IPS-NIHi7 (cell line): Measurements from ENCODE around the gene CHN2.

Source experiments
- DNase-seq: peaks from one replicate; pipeline ENCODE4 v3.0.0; 2012; ENCODE audit warnings: mixed read lengths; ENCODE audit errors: extremely low spot score

CHN2 gene

DNA sequence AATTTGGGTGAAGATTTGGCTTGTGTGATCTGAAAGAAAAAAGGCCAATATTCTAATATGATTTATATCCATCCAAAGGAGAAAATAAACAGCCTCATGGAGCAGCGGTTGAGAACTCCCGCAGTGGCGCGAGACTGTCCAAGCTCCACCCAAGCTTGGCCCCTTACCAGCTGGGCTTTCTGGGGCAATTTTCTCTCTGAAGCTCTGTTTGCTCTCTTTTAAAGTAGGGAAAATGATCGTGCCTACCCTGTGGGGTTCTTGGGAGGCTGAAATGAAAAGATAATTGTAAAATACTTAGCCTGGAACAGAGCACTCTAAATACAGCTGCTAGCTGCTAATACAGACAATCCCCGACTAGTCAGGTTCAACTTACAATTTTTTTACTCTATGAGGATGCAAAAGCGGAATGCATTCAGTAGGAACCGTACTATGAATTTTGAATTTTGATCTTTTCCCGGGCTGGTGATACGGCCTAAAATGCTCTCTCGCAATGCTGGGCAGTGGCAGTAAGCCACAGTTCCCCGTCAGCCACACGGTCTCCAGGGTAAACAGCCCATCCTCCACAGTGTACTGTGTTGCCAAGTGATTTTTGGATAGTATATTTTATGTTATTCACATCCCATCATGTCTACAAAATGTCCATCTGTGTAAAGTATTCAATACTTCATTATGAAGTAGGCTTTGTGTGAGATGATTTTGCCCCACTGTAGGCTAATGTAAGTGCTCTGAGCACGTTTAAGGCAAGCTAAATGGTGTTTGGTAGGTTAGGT is 137.7 kb downstream of the CHN2 start:
- no peak for DNase-seq

- no peak for DNase-seq
Observed at GRCh38 chr7:29332875-29333855, 138.6 kb downstream of the CHN2 start.

DNA sequence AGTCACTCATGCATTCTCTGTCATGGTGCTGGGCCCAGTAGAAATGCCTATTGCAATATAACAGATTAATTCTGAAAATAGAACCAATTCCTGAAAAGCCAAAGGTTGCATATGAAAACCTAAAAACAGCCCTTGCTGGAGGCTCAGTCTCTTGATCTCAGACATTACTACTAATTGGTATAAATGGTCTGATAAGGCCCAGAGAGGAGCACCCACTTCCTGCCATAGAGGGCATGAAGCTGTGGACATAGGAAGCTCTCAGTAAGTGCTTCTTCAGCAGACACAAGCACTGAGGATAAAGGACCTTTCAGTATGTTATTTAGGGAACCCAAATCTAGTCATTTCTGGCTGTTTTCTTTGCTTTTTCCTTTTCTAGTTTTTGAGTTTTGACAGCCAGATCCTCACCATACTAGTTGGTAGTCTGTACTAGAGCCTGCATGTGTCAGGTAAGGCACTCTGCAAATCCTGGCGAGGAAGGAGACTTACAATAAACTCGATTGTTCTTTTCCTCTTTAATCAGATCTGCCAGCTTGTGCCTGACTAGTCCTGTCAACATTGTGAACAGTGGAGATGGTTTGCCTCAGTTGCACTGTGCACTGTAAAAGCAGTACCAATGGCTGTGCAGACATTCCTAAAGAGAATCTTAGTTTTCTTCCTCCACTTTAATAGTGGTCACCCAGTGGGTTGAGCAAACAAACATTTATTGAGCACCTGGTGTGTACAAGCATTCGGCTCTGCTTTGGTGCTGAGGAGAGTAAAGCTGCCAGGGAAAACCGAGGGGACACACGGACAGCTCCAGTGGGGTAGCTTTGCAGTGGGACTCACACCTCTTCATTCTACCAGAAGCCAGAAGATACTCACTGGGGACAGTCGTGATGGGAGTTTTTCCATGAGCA is 140.9 kb downstream of the CHN2 start:
- no peak for DNase-seq

DNA sequence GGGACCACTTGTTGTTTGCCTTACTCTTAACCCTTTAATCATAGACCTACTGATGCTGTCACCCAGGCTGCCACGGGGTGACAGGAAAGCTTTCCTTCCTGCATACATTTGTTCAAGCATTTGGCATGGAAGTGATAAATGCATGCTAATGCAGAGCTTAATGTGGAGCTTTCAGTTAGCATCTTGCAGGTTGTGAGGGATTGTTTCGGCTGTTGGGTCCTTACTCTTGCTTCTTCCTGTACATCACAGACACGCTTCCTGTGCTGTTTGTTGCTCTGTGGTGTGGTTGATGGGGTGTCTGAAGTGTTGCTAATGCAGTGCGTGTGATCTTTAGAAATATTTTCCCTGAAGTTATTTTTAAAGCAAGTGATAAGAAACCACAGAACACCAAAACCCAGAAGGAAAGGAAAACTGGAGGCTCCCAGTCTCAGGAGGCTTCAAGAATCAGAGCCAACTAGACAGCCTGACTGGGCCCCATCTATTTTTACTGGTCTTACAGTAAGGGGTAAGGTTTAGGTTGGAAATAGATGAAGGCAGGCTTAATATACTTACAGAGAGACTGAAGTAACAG is 143.1 kb downstream of the CHN2 start:
- DNase-seq, result no peak

DNA sequence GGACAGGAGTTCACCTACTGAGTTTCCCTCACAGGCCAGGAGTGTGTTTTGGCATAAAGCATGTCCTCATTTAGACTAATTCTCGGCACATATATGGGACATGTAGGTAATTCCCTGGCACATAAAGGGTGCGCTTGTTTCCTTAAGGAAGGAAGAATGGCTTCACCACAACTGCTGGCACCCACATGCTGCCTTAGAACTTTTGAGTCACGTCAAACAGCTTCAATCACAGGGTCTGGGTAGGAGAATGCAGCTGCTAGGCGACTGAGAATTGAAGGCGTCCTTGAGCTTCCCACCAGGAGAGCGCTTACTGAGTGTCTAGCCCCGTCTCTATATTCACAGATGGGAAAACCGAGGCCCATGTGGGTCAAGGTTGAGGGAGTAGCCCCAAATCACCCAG is 146.1 kb downstream of the CHN2 start:
- DNase-seq, result no peak

DNA sequence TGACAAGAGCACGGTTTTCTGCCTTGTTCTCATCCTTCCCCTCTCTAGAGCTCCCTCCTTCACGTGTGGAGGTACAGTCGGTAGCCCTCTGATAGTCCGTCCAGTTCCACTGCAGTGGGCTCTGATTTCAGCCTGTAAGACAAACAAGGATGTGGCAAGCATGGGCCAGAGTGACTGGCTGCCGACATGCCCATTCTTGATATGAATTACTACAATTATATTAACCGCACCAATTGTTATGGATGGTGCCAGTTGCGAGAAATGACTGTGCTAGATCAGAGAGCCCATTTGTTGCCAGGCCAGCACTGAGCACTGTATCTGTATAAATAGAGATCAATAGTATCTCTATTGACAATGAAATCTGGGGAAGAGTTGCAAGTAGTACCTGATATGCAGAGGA is 146.6 kb downstream of the CHN2 start:
- DNase-seq, result no peak

GRCh38 chr7:29342761-29343160 is 148.2 kb downstream of the CHN2 start:
- no peak for DNase-seq

DNA sequence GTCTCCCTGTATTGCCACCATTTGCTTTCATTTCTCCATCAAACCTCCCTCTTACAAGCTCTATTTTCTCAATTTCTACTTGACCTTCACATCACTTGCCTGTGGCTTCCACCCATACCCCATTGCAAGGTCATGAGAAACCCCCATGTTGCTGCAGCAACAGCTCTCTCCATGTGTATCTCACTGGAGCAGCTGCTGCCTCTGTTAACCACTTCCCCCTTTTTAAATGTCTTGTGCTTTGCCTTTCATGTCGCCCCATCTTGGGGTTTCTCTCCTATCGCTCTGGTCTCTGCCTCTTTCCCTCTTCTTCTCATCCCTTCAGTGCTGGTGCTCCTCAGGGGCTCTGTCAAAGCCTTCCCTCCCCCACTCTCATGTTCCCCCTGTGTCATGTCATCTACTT is 148.8 kb downstream of the CHN2 start:
- no peak for DNase-seq

GRCh38 chr7:29344334-29344978 is 149.9 kb downstream of the CHN2 start:
- DNase-seq, result no peak

GRCh38 chr7:29345590-29345989 is 151.0 kb downstream of the CHN2 start:
- peak; percentile 67 for DNase-seq

GRCh38 chr7:29346231-29346978 is 151.8 kb downstream of the CHN2 start:
- no peak for DNase-seq

DNA sequence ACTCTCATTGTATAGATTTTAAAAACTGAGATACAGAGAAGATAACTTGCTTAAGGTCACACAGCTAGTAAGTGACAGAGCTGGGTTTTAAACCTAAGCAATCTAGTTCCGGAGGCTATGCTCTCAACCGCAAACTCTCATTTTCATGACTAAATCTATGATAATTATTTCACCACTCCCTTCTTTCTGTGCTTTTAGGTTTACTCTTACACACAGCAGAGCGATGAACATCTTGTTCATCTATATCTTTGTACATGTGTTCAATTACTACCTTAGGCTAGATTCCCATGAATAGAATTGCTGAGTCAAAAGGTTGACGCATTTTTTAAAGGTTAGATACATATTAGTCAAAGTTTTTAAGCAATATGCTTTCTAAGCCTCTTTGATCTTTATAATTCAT is 154.8 kb downstream of the CHN2 start:
- DNase-seq, result no peak

DNA sequence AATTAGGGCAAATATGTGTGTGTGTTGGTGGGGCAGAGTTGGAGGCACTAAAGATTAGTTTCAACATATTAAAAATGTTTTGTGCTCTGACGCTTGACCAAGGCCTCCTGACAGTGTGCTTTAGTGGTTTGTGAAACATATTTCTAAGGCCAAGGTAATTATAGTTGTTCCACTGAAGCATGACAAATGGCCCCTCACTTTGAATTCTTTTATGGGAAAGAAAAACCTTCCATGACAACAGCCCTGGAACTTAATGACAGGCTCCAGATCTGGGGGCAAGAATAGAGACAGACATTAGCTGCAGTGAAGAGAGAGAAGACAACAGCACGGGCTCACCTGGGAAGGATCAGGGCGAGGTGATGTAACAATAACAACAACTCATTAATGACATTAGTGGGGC is 155.8 kb downstream of the CHN2 start:
- no peak for DNase-seq

GRCh38 chr7:29352041-29352440 is 157.5 kb downstream of the CHN2 start:
- no peak for DNase-seq

DNA sequence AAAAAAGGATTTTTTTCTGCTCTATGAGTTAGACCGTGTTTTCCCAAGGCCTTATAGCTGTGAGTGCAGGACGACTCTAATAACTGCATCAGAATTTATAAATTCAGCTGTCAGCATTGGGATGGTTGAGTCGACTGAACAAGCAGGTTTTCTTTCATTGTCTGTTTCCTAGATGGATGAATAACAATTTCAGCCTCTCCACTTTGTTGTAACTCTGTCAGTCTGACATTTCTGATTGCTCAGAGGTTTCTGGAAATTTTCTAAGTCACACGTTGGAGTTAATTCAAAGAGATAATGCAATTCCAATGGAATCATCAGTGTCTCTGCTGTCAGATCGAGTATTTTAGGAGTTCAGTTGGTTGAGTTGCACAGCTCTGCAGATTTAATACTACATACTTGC is 159.2 kb downstream of the CHN2 start:
- no peak for DNase-seq

DNA sequence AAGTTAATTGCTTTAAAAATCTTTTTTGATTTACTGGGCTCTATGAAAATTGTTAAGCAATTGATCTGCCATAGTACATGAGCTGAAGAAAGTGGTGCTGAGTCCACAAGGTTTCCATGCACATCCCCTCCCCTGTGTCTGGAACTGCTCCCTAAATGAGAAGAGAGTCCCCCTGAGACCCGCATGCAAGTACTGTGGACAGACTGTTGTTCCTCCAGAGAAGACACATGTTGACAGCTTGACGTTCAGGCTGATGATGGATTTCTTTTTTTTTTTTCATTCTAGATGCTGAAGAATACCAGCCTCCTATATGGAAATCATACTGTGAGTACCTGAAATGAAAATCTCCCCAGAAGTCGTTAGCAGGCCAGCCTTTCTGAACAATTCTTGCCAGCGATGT is 159.8 kb downstream of the CHN2 start:
- DNase-seq, result no peak

GRCh38 chr7:29355388-29355787 is 160.8 kb downstream of the CHN2 start:
- peak; percentile 22 for DNase-seq

- DNase-seq, result no peak
Observed at GRCh38 chr7:29356631-29357030, 162.1 kb downstream of the CHN2 start.

GRCh38 chr7:29359482-29360093 is 165.0 kb downstream of the CHN2 start:
- no peak for DNase-seq
